GM18511 (cell line): Measurements from ENCODE around the gene SLC30A3.

Experiments
- ATAC-seq: cut with Tn5 transposase; IDR thresholded peaks from one replicate; pipeline ENCODE4 v1.9.1; 2021; ENCODE audit warnings: mild to moderate bottlenecking, moderate library complexity; ENCODE audit not compliant: unreplicated experiment

Gene SLC30A3

GRCh38 chr2:27208486-27209050 is 54.3 kb downstream of the SLC30A3 start:
- ATAC-seq, result no peak

DNA sequence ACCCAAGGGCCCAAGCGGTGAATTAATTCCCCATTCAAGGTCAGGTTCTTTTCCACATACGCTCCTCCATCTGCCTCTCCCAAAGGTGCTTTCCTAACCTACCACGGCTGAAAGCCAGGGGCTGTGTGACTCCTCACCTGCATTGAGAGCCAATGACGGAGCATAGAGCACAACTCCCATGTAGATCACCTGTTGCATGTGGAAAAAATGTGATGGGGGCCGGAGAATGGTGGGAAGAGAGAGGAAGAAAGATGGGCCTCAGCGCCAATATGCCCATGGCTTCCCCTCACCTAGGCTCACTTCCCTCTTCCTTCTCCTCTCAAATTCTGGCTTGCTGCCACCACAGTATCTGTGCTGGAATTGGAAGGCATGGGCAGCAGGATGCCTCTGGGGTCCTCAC is 56.5 kb downstream of the SLC30A3 start:
- ATAC-seq, result no peak

GRCh38 chr2:27205206-27205605 is 57.6 kb downstream of the SLC30A3 start:
- no peak for ATAC-seq

DNA sequence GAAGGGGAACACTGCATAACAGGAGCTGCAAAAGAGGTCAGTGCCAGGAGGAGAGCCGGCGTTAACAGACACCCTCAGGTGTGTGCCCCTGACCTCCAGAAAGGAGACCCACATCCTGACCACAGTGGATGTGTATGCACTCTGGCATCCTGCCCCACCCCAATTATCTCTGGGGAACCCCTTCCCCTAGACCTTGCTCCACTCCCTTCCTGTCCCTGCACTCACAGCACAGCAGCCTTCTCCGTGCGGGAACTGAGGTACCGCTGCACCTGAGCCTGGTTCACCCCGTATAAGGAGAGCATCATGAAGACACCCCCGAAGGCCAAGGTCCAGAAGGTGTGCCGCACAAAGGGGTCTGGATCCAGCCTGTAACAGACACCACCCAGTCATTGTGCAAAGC is 58.3 kb downstream of the SLC30A3 start:
- no peak for ATAC-seq

GRCh38 chr2:27203741-27204140 is 59.1 kb downstream of the SLC30A3 start:
- ATAC-seq, result no peak
